KBM-7 (cell line): Measurements from ENCODE around the gene CFAP58.

Experiments used
- DNase-seq: peaks from one replicate; pipeline ENCODE4 v3.0.0-alpha.2; 2015
- in situ Hi-C: fragments of 300-500 bp; cut with MboI; formaldehyde crosslinking; loops from 2 replicates; pipeline ENCODE4 v1.14.3; 2020; ENCODE audit warnings: low sequenced_read_pairs, low pct_unique_long_range_greater_than_20kb, mixed read lengths

Gene CFAP58

DNA sequence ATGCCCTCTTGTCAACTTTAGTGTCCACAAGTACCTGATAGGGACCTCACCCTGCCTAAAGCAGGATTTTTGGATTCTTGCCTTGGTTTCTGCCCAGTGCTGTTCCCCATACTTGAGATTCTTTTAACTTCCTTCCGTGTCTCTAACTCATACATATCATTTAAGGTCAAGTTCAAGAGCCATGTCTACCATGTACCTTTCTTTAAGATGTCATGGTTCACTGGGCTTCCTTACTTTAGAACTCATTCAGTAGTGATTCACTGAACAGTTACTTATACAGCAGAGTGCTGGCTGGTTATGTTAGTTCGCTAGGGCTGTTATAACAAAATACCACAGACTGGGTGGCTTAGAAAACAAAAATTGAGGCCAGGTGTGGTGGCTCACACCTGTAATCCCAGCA, 5.0 kb upstream of the CFAP58 start:
- in situ Hi-C loops, result loop anchor here (10.0 kb wide), 1 partner anchor 54 kb away; no protein-coding TSS in a partner anchor
- no peak for DNase-seq

GRCh38 chr10:104349623-104350126, 4.0 kb upstream of the CFAP58 start:
- DNase-seq, result no peak
- in situ Hi-C loops, result loop anchor here (10.0 kb wide), 1 partner anchor 55 kb away; no protein-coding TSS in a partner anchor

DNA sequence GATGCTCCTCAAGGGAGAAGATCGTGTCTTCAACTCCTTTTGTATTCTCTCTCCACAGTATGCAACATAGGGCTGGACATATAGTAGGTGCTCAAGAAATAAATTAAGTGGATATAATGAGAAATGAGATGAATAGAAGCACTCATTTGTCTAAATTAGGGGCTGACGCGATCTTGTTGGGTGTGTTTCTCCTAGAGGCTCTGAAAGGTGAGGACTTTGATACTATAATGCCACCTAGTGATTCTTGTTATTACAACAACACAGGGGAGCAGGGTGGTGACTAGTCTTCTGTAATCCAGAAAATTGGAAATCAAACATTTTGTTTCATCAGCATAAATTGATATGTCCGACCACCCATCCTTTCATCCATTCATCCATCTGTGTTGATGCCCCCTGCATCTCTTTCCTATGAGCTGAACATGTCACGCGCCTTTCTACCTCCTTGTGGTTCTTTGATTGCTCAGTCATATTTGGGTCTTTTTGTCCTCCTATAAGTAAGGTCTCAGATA, 3.5 kb upstream of the CFAP58 start:
- in situ Hi-C loops, result no loop called here
- peak; percentile 74 for DNase-seq

- peak; percentile 55 for DNase-seq
- in situ Hi-C loops, result no loop called here
Measured at GRCh38 chr10:104351061-104351702, 2.5 kb upstream of the CFAP58 start.

- DNase-seq, result no peak
- in situ Hi-C loops, result no loop called here
Measured at GRCh38 chr10:104351919-104352318, 1.7 kb upstream of the CFAP58 start.

DNA sequence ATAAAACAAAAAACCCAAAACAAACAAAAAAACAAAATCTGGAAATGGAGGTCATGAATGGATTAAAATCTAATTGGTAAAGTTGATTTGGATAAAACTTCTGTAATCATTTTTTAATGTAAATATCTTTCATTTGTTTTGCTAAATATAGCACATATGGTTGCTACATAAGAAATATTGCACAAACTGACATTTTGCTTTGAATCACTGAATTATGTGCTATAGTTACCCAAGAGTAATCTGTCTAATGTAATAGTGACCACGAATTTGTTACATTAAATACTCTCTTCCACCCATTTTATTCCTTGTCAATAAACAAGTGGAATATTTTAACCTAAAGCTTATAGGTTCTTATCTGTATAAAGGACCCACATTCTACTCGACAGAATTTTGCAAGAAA, 6.2 kb downstream of the CFAP58 start:
- no peak for DNase-seq
- in situ Hi-C loops, result no loop called here

DNA sequence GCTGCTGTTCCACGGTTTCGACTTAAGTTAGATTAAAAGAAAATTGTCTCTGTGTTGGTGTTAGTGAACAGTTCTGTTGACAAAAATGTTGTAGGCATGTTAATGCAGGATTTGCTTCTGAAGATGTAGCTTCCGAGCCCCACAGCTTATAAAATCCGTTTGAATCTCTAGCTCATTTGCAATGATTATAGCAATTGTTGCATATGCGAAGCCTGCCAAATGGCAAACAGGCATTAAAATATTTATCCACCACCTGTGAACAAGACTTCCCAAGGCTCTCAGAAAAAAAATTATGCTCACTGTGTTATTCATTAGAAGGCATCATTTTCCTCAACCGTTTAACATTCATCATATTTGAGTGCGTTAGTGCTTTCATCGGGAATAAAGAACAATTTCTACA, 14.3 kb downstream of the CFAP58 start:
- in situ Hi-C loops, result no loop called here
- no peak for DNase-seq

DNA sequence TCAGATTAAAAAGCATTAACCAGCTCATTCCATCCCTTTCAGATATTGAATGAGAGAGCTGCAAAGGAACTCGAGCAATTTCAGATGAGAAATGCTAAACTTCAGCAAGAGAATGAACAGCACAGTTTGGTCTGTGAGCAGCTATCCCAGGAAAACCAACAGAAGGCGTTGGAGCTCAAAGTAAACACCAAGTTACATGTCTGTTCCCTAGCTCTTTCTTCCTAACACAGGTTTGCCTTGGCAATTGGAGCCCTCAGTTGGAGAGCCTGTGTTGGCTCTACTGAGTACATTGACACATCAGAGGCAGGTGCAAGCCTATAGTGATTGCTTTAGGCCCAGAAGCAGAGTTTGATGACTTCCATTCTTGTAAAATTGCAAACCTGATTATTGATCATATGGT, 14.7 kb downstream of the CFAP58 start:
- in situ Hi-C loops, result no loop called here
- DNase-seq, result no peak

GRCh38 chr10:104371753-104372152, 18.1 kb downstream of the CFAP58 start:
- in situ Hi-C loops, result no loop called here
- DNase-seq, result no peak

DNA sequence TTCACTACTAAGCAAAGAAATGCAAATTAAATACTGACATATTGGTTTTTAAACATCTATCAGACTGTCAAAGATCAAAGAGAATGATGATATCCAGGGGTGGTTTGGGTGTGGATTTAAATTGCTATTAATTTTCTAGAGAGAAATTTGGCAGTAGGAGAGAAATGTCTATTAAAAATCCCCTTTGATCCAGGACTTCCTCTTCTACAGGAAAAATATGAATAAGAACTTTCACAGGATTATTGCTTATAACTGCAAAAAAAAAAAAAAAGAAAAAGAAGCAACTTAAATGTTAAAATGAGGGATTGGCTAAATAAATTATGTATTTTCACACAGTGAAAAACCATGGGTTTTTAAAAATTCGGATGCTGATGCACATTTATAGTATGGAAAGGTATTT, 21.0 kb downstream of the CFAP58 start:
- no peak for DNase-seq
- in situ Hi-C loops, result no loop called here

- in situ Hi-C loops, result no loop called here
- DNase-seq, result no peak
Measured at GRCh38 chr10:104376784-104377300, 23.2 kb downstream of the CFAP58 start.

- DNase-seq, result no peak
- in situ Hi-C loops, result no loop called here
Measured at GRCh38 chr10:104380336-104380735, 26.7 kb downstream of the CFAP58 start.

GRCh38 chr10:104387130-104387888, 33.7 kb downstream of the CFAP58 start:
- DNase-seq, result no peak
- in situ Hi-C loops, result no loop called here

- DNase-seq, result no peak
- in situ Hi-C loops, result no loop called here
Measured at GRCh38 chr10:104388830-104389229, 35.2 kb downstream of the CFAP58 start.

- in situ Hi-C loops, result no loop called here
- DNase-seq, result no peak
Measured at GRCh38 chr10:104391150-104391968, 37.7 kb downstream of the CFAP58 start.

GRCh38 chr10:104391969-104392296, 38.3 kb downstream of the CFAP58 start:
- in situ Hi-C loops, result no loop called here

DNA sequence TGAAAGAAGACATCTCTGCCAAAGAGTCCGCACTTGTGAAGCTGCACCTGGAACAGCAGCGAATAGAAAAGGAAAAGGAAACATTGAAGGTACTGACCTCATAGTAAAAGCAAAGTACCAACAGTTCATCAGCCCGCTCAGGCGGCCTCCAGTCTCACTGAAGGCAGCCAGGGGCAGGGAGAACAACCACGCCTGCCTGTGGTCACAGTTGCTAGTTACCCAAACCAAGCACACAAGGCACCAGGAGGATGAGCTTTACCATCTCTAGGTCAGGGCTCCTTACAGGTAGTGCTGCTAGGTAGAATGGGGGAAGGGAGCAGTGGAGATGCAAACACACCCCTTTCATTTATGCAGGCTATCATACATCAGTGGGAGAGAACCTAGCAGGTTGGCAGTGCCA, 39.8 kb downstream of the CFAP58 start:
- no peak for DNase-seq
- in situ Hi-C loops, result no loop called here

More at GRCh38 chr10:104391969-104392296, 38.3 kb downstream of the CFAP58 start:
- DNase-seq, result no peak

GRCh38 chr10:104396581-104396980, 42.9 kb downstream of the CFAP58 start:
- in situ Hi-C loops, result no loop called here
- DNase-seq, result no peak

- DNase-seq, result no peak
- in situ Hi-C loops, result no loop called here
Measured at GRCh38 chr10:104403636-104404035, 50.0 kb downstream of the CFAP58 start.
